IPS-NIHi7 (cell line): ENCODE data around the gene EEF1AKMT1.
"Not testable (repeated sequence)": the region's sequence is repeated elsewhere in the genome, so short reads cannot be mapped to it uniquely, and the experiment has no call there.

Source experiments
- DNase-seq: peaks from one replicate; pipeline ENCODE4 v3.0.0; 2012; ENCODE audit warnings: mixed read lengths; ENCODE audit errors: extremely low spot score

EEF1AKMT1 gene

DNA sequence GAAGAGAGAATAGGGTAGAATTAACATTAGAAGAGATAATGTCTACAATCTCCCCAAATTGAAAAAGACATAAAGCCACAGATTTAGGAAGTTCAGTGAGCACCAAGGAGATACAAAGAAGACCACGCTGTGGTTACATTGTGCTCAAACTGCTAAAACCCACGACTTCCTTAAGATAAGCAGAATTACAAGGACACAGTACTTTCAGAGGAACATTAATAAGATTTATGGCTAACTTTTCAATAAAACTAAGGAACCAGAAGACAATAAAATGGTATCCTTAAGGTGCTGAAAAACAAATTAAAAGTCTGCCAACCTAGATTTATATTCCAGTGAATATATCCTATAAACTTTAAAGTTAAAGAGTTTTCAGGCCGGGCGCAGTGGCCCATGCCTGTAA lies 77.7 kb downstream of the EEF1AKMT1 start:
- DNase-seq: no peak

DNA sequence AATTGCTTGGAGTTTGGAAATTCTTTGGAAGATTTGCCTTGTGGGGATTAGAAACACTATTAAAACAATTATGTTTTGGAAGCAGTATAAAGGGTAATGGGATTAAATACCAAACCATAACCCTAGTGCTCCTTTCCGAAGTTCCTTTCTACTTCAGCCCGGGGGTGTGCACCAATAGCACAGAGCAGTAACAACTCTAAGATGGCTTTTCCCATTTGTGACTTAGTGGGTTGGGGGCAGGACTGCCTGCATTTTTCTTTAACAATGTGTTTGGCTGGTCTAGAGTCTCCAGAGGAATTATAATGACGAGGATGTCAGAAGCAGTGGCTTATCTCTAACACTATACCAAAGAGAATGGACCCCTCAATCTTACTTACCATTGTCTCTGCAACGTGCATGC lies 82.1 kb downstream of the EEF1AKMT1 start:
- DNase-seq: no peak

DNA sequence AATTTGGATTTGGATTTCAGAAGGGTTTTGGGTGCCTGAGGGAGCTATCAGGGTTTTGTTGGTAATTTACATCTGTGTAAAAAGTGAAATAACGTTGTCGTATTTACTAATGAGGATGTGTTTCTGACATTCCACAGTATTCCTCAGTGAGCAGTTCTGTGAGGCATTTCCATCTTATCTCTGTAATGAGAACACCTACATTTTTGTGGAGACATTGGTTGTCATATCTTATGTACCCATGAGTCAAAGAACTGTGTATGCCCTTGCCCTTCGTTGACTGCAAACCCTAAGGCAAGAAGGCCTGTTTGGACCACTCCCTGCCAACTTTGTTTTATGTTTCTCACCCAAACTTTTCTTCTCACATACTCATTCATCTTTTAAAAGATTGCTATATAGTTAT lies 84.5 kb downstream of the EEF1AKMT1 start:
- no peak for DNase-seq

DNA sequence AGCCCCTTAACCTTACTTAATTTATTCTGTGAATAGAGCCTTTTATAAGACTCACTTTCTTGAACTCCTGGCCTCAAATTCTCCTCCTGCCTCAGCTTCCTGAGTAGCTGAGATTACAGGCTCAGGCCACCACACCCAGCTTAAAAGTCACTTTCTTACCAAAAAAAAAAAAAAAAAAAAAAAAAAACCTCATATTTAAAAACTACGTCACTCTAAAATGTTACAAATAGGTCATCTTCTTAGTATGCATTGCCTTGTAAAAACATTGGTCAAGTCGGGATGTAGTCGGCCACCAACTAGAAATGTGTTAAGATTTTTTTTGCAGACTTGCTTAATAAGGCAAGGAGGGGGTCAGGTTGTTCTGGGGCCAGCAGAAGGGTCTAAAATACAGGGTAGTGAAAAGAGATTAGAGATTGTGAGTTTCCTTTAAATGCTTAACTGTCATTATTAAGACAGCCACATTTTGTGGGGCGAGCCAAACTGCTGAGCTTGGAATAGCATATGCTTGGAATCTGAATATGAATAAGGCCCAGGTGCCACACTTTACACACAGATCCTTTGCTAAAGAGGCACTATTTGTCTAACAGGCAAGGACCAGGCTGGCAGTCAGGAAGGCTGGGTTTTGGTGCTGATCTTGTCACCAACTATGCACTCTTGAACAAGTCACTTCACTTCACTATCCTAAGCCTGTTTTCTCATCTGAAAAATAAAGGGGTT lies 86.7 kb downstream of the EEF1AKMT1 start:
- DNase-seq: no peak

DNA sequence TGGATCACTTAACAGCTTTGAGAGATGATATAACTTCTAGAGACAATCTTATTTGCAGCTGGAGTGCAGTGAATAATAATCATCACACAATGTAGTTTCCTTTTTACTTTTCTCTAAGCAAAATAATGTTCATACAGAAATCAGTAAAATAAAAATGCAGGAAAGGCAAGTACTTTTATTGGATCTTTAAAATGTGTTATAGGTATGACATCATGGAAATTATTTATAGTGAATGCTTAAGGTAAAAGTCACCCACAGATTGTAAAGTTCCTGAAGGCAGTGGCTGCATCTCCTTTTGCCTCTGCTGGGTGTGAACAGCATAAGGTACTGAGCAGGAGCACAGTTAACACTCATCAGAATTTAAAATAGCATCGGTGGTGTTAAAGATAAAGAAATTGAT lies 87.6 kb downstream of the EEF1AKMT1 start:
- no peak for DNase-seq

DNA sequence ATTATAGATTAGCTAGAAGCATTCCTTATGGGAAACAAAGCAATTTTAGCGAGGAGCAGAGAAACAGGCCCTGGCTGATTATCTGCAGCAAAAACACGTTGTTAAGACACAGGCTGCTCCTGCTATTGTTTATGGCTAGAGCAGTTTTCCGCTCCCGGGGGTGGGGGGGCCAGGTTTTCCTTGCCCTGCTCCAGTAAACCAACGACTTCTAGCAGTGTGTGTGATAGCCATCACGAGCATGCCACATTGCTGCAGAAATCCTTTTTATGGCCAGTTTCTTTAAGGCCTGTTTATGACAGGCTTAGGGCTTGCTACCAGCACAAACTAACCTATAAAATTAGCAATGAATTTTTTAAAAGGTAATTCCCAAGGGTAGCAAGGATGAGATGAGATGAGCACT lies 88.7 kb downstream of the EEF1AKMT1 start:
- no peak for DNase-seq

DNA sequence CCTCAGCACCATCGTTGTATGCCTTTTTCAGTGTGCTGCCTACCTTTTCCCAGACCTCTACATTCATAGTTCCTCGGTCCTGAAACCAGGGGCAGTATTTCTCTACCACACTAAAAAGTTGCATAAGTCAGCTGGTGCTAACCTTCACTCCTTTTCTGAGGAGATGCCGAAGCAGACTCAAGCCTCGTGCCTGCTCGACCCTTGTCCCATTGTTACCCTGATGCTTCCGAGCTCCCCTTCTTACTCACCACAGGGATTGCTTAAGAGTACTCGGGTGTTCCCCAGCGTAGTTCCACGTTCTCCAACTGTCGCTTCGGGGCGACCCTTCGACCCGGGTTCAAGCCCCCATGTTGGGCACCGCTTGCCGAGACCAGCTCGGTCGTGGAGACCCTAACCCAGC lies 89.2 kb downstream of the EEF1AKMT1 start:
- DNase-seq: no peak

DNA sequence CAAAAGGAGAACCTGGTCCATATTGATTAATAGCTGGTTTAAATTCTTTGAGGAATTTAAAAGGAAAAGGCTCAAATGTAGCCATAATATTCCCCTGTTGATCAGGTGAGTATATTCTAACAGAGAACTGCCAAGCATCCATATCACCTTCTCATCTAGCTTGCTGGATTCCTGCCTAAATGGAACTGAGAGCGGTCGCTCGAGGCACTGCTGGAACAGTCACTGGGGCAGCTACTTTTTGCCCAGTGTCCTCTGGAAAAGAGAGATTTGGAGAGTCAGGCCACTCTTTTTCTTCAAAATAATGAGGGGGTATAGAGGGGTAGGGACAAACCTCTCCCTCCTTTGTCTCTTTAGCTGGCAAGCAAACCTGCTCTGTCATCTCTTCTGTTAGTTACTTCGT lies 89.7 kb downstream of the EEF1AKMT1 start:
- no peak for DNase-seq

DNA sequence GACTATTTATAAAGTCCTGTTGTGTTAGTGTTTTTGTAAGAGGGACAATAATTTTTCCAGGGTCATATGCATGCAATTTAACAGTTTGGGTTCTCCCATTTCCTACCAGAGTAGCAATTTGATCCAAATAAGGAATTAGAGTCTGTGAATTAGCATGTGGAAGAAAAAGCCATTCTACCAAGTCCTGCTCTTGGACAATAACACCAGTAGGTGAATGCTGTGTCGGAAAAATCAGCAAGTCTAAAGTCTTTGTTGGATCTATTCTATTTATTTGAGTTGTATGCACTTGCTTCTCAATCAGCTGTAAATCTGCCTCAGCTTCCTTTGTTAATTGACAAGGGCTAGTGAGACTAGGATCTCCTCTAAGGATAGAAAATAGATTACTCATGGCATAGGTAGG lies 91.7 kb downstream of the EEF1AKMT1 start:
- DNase-seq: no peak

DNA sequence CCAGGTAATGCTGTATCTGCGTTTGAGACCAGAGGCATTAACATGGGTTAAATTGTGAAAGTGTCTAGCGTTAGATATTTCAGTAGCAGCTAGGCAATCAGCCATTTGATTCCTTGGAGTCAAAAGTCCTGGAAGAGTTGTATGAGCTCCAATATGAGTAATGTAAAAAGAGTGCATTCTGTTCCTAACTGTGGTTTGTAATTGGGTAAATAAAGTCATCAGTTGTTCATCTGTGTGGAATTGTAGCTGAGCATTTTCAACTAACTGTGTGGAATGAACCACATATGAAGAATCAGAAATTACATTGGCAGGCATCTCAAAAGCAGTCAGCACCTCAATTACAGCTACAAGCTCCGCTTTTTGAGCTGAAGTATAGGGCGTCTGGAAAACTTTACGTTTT lies 92.3 kb downstream of the EEF1AKMT1 start:
- not testable (repeated sequence) for DNase-seq

DNA sequence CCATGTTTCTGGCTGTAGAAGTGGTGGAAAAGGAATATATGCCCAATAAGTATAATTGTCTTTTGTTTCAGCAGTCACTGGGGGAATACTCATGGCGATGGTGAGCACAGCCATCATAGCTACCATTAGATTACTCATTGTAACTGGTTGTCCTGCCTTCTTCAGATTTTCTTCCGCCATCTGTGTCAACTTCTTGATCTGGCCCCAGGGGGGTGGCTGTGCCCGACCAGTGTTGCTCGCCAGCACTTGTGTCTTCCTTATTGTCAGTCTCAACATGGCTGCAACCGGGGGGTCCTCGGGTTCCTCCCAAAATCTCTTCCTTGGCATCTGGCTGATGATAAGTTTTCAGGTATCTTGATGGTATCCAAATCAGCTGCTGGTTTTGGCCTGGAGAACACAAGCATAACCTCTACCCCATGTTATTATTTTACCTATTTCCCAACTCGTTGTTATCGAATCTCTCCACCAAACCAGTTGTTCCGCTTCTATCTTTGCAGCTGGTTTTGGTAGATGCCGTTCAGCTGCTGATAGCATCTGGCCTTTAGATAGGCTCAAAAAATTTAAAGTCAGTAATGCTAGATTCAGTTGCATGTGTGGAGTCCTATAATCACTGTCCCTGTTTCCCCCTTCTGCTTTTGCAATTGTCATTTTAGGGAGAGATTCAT lies 93.2 kb downstream of the EEF1AKMT1 start:
- no peak for DNase-seq

DNA sequence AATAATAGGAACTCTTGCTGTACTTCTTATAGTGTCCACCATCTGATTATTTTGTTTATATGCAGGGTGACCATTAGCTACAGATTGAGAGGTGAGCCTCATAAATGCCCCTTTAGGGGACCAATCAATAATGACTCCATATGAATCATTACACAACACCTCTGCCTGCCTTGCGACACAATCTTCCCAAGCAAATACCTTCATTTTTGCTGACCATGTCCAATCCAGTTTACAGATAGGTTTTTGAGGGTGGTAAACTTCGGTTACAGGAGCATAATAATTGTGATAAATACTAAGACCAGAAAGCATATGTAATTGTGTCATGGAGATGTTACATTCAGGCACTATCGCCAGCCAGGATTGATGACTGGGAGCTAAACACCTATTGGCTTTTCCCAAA lies 93.9 kb downstream of the EEF1AKMT1 start:
- DNase-seq: no peak
